Purkinje cell (primary cell): Measurements from ENCODE around the gene CABLES2. TPM values are rescaled to one million over a fixed set of nuclear protein-coding genes. Genes with fewer than 3 reads are reported as not detected.

Experiments
- polyA plus RNA-seq: library from polyadenylated mRNA; unstranded; fragments of >200 nt; fragmentation: Nextera tagmentation; gene quantifications from 2 replicates; pipeline ENCODE4 v1.2.1, GENCODE V29; 2014

Gene CABLES2, protein sequence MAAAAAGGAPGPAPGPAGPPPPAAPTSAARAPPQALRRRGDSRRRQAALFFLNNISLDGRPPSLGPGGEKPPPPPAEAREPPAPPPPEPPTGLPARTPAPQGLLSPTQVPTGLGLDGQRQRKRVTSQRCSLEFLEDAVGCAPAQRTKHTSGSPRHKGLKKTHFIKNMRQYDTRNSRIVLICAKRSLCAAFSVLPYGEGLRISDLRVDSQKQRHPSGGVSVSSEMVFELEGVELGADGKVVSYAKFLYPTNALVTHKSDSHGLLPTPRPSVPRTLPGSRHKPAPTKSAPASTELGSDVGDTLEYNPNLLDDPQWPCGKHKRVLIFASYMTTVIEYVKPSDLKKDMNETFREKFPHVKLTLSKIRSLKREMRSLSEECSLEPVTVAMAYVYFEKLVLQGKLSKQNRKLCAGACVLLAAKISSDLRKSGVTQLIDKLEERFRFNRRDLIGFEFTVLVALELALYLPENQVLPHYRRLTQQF
- polyA plus RNA-seq, result 1.1 and 1.8 TPM in 2 replicates

DNA sequence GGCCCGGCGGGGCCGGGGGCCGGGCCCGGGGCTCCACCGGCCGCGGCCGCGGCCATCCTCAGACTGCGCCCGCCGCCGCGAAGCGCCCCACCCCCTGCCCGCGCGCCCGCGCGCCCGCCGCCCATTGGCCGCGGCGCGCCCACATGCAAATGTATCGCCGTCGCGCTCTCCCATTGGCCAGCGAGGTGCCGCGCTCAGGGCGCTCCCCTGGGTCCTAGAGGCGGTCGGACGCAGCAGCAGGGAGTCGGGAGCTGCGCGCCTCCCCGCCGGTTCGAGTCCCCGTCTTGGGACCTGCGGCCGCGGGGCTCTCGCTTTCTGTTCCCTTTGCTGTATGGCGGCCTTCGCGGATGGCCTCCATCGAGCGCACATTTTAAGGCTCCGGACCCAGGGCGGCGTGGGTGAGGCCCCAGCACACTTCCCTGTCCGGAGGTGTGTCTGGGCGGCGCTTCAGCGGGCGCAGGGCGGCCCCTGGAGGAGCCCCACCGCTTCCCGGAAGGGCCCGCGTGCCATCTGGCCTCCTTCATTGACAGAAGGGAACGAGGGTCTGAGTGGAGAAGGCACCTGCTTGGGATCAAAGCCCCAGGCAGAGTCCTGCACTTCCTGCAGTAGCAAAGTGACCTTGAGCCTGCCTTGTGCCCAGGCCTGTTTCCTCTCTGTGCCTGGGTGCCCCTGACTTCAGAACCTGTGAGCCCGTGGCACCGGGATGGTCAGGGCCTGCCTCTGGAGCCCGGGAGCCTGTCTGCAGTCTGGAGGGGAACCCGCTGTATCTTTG is at the start of gene CABLES2:
TSS of gene CABLES2 (minus strand) at position 65 of the 772 bp plus-strand sequence. CDS start at position 56, 9 bp downstream.

DNA sequence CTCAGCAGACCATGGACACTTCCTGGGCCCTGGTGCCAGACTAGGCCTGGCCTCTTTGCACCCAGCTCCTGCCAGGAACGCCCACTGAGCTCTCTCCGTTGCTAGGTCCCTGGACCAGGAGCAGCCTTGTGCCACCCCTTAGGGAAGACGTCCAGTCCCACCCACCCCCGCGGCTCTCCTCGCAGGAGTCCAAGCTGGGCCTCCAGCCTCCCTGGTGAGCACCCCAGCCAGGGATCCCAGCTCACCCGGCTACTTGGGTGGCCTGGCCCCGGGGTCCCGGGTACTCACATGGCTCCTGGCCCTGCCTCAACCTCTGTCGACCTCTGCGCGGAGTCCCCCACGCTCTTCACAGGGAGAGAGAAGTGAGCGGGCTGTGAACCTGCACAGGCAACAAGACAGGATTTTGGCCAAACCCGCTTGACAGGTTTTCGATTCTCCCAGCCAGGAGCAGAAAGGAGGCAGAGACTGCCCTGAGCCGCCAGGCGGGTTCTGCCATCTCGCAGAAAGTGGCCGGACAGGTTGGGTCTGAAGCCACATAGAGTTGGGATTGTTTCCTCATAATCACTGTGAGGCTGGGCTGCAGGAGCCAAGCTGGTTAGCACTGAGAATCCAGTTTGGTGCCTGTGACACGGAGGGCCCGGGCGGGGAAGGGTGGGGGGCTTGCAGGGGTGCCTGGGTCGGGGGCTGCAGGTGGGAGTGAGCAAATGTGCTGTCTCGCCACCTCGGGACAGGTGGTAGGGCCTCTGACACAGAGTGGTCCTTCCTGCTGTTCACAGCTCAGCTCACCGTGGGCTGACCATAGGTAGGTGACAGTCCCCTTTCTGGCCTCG is 20.3 kb upstream of the CABLES2 start, which contains the start of gene RBBP8NL:
TSS of gene RBBP8NL (minus strand) at position 368 of the 830 bp plus-strand sequence. CDS start 7,892 bp downstream, outside the sequence.

DNA sequence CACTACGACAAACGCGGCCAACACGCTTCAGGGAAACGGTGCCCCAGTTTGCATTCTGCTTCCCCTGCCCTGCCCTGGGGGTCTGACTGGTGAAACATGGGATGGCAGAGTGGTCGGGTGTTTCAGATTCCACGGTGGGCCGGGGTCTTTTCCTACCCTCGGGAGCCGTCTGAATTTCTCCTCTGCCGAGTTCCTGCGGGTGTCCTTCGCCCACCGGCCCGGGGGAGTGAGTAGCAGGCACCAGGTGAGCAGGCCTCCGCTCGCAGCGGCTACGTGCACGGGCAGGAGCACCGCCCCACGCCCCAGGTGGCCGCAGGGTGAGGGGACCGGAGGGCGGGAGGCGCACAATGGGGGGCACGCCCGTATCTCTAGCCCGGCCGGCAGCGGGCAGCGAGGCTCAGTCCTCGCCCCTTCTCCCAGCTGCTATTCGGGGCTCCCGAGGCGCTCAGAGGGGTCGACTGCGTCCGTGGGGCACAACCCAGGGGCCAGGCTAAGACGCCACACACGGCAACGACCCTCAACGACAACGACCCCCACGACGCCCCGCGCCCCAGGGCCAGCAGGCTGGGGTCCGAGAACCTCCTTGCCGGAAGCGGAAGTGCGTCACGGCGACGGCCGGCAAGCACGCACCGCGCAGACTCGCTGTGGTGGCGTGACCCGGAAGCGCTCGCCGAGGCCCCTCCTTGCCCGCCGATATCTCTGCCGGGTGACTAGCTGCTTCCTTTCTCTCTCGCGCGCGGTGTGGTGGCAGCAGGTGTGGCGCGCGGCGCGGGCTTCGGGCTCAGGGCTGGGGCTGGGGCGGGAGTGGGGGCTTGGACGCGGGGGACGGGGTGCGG is 20.5 kb downstream of the CABLES2 start, which contains the start of gene RPS21:
TSS of gene RPS21 (plus strand) at position 721 of the 836 bp plus-strand sequence. CDS start 236 bp downstream, outside the sequence.

DNA sequence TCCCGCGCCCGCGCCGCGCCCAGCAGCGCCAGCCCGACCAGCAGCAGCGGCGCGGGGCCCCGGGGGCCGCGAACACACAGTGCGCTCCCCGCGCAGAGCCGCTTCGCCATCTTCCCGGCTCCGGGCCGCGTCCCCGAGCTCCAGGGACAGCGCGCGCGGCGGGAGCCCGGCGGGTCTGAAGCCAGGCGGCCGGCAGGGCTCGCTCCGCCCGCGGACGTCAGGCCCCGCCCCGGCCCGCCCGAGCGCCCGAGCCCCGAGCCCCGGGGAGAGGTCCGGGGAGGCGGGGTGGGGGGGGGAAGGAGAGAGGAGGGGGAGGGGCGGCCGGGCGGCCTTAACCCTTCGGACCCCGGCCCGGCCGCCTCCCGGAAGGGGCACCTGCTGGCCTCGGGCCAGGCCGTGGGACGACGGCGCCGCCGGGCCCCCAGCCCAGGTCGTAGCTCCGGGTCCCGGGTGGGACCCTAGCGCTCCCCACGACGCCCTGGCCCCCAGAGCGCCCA is 39.9 kb downstream of the CABLES2 start, which contains the start of gene LAMA5:
TSS of gene LAMA5 (minus strand) at position 177 of the 497 bp plus-strand sequence. CDS start at position 110, 67 bp downstream.

Other genes starting within 250 kb of the CABLES2 start
- gene MTG2, start 224.3 kb downstream of the CABLES2 start, polyA plus RNA-seq, result 8.6 and 12.9 TPM in 2 replicates
- gene HRH3, start 187.0 kb downstream of the CABLES2 start, polyA plus RNA-seq, result not detected in 2 replicates
- 33.5 and 45.9 TPM in 2 replicates for gene OSBPL2, start 168.8 kb downstream of the CABLES2 start, polyA plus RNA-seq
- gene ADRM1, start 104.3 kb downstream of the CABLES2 start, polyA plus RNA-seq, result 16.3 and 17.7 TPM in 2 replicates
- 0.39 and 0.79 TPM in 2 replicates for gene LAMA5, start 40.0 kb downstream of the CABLES2 start, polyA plus RNA-seq
- 452 and 514 TPM in 2 replicates for gene RPS21, start 20.2 kb downstream of the CABLES2 start, polyA plus RNA-seq
- gene RBBP8NL, start 20.3 kb upstream of the CABLES2 start, polyA plus RNA-seq, result not detected in 2 replicates
- gene GATA5, start 68.7 kb upstream of the CABLES2 start, polyA plus RNA-seq, result not detected in 2 replicates
- gene SLCO4A1, start 235.2 kb upstream of the CABLES2 start, polyA plus RNA-seq, result 10.3 and 18.2 TPM in 2 replicates